GM19025 (cell line): Measurements from ENCODE around the gene ADGRA3.
"Not testable (repeated sequence)": the region's sequence is repeated elsewhere in the genome, so short reads cannot be mapped to it uniquely, and the experiment has no call there.

Experiments
- ATAC-seq: cut with Tn5 transposase; IDR thresholded peaks from one replicate; pipeline ENCODE4 v1.9.1; 2021; ENCODE audit warnings: mild to moderate bottlenecking, low read depth, moderate library complexity; ENCODE audit not compliant: unreplicated experiment

ADGRA3 gene

DNA sequence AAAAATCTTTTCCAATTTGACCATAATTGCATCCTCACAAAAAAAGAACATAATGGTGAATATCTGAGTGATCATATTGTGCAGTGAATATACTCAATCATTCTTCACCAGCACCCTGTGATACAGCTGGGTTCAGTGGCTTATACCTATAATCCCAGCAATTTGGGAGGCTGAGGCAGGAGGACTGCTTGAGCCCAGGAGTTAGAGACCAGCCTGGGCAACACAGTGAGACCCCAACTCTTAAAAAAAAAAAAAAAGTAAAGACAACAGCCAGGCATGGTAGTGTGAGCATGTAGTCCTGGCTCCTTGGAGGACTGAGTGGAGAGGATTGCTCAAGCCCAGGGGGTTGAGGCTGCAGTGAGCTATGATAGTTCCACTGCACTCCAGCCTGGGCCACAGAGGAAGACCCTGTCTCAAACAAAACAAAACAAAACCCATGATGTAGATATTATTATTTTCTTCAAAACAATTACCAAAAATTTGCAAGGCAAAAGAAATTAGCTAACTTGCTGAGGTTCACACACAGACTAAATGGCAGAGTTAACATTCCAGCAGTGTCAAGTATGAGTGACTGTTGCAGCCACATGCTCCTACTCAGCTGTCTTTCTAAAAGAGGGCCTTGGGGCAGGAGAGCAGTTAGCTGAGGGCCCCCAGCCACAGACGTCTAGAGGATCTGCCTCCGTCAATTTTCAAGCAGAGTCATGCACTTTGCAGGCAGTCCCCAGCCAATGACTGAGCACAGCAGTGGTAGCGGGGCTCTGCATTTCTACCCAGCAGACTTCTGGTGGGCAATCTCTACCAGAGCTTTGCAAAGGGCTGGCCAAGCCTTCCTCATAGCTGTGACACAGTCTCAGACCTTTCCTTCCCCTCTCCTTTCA lies 33.4 kb downstream of the ADGRA3 start:
- ATAC-seq = no peak

DNA sequence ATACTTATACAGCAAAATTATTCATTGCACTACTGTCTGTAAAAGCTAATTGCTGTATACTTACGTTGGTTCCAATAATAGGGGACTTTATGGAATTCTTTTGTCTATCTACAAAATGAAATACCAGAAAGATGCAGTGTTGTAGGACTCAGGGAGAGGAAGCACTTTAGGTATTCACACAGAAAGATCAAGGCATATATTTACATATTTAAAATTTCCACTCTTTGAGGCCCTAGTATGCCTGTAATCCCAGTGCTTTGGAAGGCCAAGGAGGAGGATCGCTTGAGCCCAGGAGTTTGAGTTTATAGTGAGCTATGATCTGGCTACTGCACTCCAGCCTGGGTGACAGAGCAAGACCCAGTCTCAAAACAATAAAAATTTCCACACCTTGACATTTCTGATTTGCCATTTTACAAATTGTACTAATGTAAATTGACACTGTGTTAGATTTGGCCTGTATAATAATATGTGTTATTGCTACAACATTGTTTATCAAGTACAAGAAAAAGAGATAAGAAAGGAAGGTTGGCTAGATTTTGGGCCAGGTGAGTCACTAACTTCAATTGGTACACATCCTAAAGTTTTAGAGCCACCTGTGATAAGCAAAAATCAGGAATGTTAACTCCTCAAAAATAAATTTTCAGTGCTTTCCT lies 35.1 kb downstream of the ADGRA3 start:
- no peak for ATAC-seq

DNA sequence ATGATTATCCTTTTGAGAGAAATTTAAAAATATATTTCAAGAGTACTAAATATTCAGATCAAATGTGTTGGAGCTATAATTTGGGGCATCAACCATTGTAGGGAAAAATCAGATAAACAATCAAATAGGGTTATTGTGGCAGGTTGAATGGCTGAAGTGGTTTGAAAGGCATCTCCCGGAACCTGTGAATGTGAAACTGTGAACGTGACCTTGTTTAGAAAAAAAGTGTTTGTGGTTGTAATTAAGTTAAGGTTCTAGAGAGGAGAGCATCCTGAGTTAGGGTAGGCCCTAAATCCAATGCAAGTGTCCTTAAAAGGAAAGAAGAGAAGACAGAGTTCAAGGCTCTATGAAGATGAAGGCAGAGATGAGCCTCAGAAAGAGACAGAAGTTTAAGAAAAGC lies 37.4 kb downstream of the ADGRA3 start:
- ATAC-seq = no peak

DNA sequence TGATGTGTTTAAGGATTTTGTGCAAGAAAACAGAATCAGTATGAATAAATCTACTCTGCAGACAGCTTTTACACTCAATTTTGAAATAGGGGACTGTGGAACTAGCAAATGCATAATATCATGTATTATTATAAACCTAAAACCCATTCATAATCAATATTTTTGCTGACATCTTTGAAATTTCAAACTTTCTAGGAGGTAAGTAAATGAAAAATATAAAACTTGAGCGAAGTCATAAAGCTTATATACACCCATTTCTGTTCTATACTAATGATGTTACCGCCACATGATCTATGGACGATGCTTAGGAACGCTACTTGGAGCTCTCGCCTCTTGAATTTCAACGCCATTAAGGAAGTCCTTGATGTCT lies 38.1 kb downstream of the ADGRA3 start:
- ATAC-seq = no peak

DNA sequence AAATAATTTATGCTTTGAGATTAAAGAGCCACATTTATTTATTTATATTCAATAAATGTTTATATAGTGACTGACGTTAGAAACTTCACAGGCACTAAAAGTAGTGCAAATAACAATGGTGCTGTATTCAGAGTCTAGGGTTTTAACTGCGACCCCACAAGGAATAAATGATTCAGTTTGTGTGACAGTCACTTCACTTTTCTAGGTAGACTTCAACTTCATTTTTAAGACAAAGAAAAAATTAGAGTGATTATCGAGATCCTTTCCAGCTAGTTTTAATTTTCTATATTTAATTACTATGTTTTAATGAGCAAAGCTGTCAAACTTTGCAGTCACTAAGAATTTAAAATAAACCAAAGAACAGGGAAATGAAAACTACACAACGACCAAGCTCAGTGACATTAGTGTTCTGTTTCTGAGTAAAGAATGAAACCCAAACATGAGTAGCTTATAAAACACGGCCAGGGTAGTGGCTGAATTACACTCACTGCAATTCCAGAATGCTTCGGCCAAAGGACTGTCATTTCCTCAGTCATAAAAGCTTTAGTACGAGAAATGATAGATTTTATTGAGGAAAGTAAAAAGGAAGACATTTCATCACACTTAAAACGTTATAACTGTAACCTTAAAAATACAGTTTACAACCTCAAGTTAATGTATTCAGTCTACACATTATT lies 38.6 kb downstream of the ADGRA3 start:
- ATAC-seq = no peak

DNA sequence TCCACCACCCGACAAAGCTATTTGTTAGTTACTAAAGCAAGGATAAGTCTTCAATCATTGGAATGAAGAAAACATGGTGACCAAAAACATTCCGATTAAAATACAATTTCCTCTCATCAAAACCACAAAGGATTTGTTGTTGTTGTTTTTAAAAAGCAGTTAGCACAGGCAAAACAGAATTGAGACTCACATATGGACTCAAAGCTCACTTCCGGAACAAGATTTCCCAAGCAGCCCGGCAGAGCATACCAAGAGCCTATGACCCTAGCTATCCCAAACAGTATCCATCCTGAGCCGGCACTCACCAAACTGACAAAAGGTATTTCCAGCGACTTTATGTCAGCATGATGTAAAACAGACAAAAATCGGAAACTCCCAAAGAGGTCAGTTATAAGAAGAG lies 39.9 kb downstream of the ADGRA3 start:
- ATAC-seq = no peak

DNA sequence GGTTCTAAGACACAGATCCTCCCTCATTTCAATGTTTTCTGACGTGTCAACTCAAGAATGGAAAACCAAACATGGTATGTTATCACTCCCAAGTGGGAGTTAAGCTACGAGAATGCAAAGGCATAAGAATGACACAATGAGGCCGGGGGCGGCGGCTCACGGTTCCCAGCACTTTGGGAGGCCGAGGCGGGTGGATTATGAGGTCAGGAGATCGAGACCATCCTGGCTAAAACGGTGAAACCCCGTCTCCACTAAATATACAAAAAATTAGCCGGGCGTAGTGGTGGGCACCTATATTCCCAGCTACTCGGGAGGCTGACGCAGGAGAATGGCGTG lies 40.6 kb downstream of the ADGRA3 start:
- not testable (repeated sequence) for ATAC-seq

DNA sequence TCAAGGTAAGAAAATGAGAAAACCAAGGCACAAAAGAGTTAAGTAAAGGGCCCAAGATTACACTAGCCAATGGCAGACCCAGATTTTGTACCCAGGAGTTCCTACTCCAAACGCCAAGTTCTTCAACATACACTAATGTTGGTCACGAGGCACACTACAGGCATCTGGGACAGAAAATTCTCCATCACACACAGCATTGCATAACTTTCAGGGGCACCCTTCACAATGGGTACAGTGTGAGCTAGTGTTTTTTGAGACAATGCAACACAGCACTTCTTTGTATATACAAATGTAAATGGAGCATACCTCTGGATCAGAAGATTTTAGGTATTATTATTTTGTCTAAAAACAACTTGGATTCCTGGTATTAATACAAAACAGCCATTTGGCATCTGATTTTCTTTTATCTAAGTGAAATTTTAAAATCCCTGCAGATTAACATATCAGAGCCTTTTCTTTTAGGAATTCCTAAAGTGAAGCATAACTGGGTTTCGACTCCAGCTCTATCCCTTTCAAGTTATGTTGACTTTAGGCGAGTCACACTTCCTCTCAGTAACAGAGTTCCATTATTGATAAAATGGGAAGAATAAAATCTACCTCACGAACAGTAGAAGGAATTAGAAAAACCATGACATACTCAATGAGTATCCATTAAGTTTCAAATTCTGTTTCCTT lies 41.1 kb downstream of the ADGRA3 start:
- no peak for ATAC-seq

DNA sequence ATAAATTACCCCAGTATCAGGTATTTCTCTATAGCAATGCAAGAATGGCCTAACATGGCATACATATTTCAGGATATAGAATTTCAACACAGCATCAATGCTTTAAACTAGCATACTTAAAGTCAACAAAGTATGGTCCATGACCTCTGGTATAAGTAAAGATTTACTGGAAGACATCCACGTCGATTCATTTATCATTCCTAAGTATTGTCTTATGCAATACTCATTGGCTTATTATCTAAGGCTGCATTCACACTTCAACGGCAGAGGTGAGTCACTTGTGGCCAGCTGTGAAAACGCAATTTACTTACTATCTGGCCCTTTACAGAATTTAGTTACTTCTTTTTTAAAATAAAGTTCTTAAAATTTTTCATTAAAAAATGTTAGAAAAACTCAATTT lies 42.6 kb downstream of the ADGRA3 start:
- ATAC-seq = no peak

DNA sequence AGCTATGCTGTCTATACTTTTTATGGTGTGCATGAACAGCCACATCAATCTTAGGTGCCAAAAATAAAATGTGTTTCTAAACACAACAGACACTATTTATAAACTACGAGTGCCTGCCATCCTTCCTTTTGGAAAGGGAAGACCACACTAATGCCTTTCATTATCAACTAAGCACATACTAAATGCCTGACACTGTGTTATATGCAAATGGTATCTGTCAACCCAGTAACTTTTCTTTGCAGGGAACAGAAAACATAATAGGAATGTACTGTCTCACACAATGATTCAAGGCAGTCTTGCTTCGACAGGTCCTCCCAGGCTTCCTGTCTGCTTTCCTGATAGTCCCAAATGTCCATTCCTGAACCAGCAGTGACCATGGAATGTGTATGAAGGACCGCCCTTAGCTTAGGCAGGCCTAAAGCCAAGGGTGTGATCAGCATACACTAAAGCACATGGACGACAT lies 43.8 kb downstream of the ADGRA3 start:
- no peak for ATAC-seq

DNA sequence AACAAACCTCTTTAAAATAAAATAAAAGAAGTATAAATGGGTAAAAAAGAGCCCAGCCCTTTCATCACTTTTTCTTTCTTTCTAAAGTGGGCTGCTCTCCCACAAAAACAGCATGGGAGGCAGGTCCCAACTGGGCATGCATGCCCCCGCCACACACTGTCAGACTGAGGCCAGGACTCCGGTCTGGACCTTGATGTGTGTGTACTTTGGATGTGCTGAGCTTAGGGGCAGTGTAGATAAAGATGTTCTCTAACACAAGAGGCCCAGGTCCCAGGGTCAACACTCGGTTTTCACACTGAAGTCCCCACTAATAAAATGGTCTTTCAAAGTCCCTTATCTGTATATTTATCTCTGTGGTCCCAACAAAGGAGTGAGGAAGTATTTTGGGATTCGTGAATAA lies 44.4 kb downstream of the ADGRA3 start:
- ATAC-seq = no peak

DNA sequence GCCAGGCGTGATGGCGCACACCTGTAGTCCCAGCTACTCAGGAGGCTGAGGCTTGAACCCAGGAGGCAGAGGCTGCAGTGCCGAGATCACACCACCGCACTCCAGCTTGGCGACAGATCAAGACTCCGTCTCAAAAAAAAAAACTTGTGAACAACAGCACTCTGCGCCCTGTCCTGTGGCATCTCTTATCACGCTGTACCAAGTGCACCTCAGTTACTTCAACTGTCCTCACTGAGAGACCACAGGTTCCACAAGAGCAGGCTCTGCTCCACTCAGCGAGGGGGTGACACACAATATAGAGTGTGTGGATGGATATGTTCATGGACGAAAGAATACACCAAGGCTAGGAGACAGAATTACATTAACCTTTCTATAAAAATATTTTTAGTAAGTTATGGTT lies 49.3 kb downstream of the ADGRA3 start:
- no peak for ATAC-seq

DNA sequence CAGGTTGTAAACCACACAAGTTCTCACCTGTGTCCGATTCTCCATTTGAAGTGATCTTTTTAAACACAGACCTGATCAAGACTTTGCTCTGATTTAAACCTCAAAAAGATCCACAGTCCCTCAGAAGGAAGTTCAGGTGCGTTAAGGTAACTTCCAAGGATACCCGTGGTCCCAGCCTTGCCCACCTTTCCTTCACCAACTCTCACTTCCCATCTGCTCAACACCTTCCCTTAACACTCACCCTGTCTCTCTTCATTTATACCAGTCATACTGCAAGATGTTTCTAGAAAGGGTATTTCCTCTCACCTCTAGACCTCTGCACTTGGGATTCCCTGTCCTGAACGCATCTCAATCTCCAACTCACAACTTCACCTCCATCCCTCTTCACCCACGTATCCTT lies 49.9 kb downstream of the ADGRA3 start:
- no peak for ATAC-seq

DNA sequence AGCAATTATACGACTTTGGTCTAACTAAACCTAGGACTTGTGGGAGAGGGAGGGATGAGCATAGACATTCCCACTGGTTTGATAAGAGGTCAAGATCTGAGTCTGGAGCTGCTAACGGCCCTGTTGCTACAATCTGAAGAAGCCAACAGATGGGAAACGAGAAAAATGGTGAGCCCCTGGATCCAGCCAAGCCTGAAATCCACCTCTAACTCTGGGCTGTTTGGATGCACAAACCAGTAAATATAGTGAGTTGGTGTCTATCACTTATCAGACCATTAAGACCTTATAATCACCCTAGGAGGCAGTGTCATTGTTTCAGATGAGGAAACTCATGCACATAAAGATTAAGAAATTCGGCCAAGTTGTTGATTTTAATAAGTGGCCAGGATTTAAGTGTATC lies 50.5 kb downstream of the ADGRA3 start:
- ATAC-seq = no peak

DNA sequence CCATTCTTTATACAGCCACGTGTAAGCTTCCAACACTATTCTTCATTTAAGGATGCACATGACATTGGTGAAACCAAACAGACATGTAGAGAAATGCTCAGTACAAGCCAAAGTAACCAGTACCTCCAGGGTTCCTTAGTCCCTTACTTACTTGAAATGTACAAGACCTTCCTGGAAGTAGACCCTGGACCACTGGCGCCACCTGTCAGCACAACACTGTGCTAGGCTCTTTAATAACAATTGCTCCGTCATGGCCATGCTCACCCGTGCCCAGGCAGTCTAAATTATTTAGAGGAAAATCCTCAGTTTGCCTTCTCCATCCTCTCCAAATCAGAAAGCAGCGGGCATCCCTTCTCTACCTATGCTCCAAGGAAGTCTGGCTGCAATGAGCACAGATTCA lies 52.7 kb downstream of the ADGRA3 start:
- no peak for ATAC-seq

DNA sequence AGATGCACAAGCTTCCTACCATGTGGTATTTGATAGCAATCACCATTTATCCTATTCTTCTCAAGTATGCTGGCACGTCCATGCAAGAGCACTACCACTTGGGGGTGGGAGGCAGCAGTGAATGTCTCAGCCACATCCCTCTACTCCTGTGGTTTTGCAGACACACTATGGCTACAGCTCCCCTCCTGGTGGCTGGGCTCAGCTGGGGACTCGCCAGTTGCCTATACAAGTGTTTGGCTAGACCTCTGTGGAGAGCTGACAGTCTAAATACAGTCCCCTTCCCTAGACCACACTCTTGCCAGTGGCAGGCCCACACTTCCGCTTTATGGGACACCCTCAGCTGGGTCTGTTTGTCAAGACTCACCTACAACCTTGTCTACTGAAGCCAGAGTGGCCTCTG lies 53.2 kb downstream of the ADGRA3 start:
- ATAC-seq = no peak

DNA sequence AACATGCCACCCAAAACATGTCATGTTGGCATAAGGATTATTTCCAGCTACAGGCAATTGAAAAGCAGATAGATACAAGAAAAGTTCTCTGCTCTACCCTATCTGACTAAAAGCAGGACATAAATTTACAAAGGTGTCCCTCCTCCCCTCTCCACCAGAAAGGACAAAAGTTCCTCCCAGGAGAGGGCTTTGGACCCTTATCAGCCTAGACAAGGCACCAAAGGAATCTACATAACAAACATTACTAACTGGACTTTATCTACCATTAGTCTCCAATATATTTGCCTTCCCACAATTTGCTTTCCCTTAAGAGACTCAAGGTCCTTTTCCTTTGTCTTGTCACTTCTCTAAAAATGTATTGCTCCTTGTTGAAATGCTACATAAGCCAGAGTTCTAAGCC lies 55.6 kb downstream of the ADGRA3 start:
- no peak for ATAC-seq

DNA sequence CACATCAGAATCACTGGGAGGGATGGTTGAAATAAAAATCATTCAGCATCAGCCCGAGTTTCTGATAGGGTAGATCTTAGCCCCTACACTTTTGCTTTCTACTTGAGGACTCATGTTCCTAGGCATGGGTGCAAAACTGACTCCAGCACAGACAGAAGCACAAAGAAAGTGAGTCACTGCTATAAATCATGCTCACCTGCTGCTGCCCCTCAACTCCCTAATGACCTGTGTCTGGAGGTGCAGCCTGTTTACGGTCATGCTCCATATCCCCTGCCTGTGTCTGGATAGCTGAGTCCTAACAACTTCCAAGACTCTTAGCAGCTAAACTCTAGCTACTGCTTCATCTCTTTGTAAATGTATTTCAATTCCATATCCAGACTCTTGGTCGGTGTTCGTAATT lies 57.8 kb downstream of the ADGRA3 start:
- ATAC-seq = no peak

DNA sequence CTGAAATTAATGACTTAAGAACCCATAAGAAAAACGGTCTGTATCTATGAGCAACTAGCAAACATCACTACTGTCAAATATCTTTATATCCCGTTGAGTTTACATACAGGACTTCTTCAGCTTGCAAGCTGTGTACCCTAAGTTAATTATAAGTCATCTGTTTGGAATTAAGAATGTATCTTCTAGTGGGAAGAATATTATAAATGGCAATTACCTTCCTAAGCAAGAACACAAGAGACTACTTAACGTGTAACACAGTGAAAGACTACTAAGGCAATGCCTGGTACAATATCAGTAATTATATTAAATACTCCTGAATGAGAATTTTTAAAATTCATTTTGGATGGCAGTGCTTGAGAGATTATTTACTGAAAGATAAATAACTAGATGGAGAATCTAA lies 58.5 kb downstream of the ADGRA3 start:
- no peak for ATAC-seq

DNA sequence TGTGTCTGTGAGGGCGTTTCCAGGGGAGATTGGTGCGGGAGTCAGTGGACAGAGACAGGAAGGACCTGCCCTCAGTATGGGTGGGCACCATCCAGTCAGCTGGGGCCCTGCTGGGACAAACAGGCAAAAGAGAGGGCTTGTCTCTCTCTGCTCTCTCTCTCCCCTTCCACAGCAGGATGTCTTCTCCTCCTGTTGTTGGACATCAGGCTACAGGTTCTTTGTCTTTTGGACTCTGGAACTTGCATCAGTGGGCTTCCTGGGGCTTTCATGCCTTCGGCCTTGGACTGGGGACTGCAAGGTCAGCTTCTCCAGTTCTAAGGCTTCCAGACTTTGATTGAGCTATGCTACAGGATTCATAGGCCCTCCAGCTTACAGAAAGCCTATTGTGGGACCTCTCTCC lies 59.6 kb downstream of the ADGRA3 start:
- no peak for ATAC-seq

DNA sequence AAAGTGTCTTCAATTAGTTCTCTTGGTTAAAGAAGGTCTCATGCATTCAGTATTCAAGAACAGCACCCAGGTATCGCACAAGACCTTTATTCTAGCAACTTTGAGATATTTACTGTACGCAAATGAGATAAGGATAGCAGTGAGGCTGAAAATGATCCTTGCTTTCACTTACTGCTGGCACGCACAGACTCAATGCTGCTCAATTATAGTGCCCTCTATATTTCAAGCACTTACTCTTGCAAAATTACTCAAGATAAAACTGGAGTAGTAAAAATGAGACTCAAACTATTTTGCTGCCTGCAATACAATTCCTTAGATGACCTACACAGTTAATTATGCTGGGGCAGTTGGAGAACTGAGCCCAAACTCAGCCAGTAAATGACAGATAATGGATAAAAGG lies 60.9 kb downstream of the ADGRA3 start:
- ATAC-seq = no peak
